Left lobe of liver (tissue), 2 donors: Measurements from ENCODE around the gene FLYWCH1. TPM values are rescaled to one million over a fixed set of nuclear protein-coding genes. Genes with fewer than 3 reads are reported as not detected.

ENCODE experiments used
- ATAC-seq: fragments of 200-7000 bp; cut with Tn5 transposase; one replicate; pipeline ENCODE4 v1.9.1; 2020; ENCODE audit warnings: mild to moderate bottlenecking, moderate library complexity
- DNase-seq: peaks from one replicate; pipeline ENCODE4 v3.0.0-alpha.2; 2020; ENCODE audit warnings: low spot score
- total RNA-seq: library from RNA; stranded (reverse); gene quantifications from one replicate; pipeline ENCODE4 v1.2.1, GENCODE V29; 2021
- donor health status: DM: no; HTN: no; CAD: no; lungs with moderate emphysema.
- donor health status: DM: no; HTN: yes; CAD: no.

The FLYWCH1 gene
- total RNA-seq, 1 donor from 2014 or later: 18.8 TPM

- no peak for ATAC-seq
- DNase-seq: no peak
Observed at GRCh38 chr16:2967721-2968161, 56.0 kb downstream of the FLYWCH1 start.

- DNase-seq (no peak), ATAC-seq (no peak)
Observed at GRCh38 chr16:2968368-2968737, 56.6 kb downstream of the FLYWCH1 start.

DNA sequence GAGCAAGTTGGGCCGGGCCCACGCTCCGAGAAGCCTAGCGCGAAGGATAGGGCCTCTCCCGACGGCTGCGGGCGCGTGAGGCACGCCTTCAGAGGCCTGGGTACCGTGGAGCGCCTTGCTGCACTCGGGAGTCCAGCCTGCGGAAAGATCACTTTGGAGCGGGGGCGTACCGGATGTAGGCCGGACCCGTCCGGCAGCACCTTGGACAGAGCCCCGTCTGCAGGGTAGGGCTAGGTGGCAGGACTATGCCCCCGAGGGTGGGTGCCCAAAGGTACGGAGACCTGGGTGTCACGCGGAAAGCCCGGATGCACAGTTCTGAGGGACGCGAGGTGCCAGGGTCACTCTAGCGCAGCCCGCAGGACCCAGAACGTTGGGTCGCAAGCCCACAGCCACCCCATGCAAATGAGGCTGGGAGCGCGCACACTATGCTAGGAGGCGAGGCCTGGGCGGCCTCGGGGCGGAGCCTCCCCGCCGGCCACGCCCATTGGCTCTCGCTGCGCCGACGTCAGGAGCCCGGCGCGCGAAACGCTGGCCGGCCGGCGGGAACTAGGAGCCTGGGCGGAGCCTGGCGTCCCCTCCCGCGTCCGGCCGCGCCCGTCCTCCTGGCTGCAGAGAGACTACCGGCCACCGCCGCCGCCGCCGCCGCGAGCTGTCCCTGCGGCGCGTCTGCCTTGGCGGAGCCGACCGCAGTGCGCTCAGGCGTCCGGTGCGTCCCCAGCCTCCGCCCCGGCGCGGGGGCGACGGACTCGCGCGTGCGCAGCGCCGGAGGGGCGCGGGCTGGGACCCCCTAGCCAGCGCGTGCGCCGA lies 57.2 kb downstream of the FLYWCH1 start, which contains the start of gene PAQR4:
Gene PAQR4 (plus strand): TSS at position 611 of the 807 bp plus-strand sequence. CDS start 327 bp downstream, outside the sequence.
- peak; percentile 90 for ATAC-seq
- DNase-seq: peak; percentile 89

GRCh38 chr16:2969545-2970521 lies 58.1 kb downstream of the FLYWCH1 start:
- DNase-seq (no peak), ATAC-seq (peak; percentile 8)

GRCh38 chr16:2970563-2970962 lies 58.8 kb downstream of the FLYWCH1 start:
- ATAC-seq (no peak), DNase-seq (no peak)

DNA sequence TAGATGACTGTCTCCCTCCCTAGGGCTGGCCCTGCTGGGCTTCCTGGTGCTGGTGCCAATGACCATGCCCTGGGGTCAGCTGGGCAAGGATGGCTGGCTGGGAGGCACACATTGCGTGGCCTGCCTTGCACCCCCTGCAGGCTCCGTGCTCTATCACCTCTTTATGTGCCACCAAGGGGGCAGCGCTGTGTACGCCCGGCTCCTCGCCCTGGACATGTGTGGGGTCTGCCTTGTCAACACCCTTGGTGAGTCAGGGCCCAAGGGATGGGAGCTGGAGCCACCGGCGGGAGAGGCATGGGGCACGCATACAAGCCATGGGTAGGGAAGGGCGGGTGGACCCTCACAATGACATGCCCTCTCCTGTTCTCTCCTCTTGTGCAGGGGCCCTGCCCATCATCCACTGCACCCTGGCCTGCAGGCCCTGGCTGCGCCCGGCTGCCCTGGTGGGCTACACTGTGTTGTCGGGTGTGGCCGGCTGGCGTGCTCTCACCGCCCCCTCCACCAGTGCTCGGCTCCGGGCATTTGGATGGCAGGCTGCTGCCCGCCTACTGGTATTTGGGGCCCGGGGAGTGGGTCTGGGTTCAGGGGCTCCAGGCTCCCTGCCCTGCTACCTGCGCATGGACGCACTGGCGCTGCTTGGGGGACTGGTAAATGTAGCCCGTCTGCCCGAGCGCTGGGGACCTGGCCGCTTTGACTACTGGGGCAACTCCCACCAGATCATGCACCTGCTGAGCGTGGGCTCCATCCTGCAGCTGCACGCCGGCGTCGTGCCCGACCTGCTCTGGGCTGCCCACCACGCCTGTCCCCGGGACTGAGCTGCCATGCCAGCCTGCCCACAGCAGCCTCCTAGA lies 59.6 kb downstream of the FLYWCH1 start:
- ATAC-seq (no peak), DNase-seq (no peak)

DNA sequence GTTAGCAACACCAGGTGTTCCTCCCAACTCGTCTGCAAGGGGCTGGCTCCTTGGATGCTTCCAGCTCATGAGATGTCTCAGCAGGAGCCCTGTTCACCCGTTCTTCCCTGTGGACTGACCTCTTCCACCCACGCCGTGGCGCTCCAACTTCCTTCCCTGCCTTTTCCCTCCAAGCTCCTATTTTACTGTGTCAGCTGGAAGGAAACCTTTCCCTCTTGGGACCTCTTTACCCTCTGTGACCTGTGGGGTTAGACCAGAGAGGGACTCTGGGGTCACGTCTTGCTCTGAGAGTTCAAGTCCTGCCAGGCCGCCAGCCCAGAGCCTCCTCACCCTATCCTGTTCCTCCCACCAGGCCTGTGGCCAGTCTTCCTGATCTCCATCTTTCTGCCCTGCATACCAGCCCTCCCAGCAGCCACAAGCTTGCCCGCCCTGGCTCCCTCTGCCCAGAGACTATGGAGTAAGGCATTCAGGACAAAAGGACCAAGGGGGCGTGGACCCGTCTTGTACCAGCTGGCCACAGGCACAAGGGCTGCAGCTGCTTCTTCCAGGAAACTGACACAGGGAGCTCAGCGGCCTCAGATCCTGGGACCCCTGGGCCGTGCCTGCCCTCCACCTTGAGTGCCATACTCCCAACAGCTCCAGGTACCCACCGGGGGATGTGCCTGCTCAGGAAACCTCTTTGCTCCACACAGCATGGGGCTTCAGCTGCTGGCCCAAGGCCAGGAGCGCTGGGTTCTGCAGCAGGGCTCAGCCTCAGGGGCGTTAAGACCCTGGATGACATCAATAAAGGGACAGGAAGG lies 60.5 kb downstream of the FLYWCH1 start:
- no peak for ATAC-seq
- DNase-seq: no peak

DNA sequence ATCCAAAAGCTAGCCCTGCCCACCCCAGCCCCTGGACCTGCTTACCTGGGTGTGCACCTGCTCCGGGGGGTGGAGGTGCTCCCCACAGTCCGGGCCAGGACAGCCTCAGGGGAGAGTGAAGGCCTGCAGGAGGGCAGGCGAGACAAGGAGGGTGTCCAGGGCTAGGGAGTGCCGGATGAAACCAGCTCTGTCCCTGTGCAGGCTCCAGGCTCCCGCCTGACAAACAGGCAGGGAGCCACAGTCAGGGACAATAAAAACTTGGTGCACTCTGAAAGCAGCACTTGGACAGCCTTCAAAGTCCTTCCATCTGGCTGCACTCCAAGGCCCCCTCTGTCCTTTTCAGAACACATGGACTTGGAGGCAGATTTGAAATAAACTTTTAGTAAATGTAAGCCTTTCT lies 61.4 kb downstream of the FLYWCH1 start:
- no peak for ATAC-seq
- DNase-seq: no peak

- ATAC-seq (no peak), DNase-seq (no peak)
Observed at GRCh38 chr16:2973605-2974318, 62.0 kb downstream of the FLYWCH1 start.

GRCh38 chr16:2974319-2975056 lies 62.8 kb downstream of the FLYWCH1 start:
- ATAC-seq: no peak
- no peak for DNase-seq

- ATAC-seq (no peak), DNase-seq (no peak)
Observed at GRCh38 chr16:2975161-2975795, 63.5 kb downstream of the FLYWCH1 start.

- DNase-seq (no peak), ATAC-seq (no peak)
Observed at GRCh38 chr16:2976201-2976600, 64.5 kb downstream of the FLYWCH1 start.

DNA sequence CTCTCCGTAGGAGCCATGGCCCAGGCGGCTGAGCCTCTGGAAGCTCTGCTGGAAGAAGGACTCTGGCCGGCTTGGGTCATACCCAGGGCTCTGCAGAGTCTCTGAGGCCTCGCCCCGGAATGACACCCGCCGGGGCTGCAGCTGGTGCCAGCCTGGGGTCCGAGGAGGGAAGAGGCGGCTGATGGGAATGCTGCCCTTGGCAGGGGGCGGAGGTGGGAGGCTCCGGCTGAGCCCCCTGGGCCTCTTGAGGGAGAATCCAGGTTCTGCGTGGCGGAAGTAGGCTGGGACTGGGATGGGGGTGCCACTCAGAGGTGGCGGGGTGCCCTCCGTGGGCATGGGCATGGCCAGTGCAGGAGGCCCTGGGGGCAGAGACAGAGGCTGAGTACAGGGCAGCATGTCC lies 64.9 kb downstream of the FLYWCH1 start:
- no peak for DNase-seq
- ATAC-seq: no peak

DNA sequence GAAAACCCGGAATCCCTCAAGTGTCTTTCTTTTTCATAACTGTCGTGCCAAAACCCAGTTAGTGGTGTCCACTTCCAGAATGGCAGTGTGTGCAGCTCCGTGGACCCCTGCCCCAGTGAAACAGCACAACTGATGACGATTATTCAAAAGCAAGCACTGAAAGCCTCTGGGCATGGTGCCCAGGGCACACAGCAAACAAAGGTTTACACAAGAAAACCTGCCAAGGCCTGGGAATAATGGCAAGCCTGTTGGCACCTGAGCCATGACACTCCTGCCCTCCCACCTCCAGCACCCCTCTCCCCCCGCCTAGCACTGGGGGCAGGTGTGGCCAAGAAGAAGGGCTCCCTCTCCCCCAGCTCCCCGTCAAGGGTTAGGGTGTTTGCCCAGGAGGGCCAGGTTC lies 65.7 kb downstream of the FLYWCH1 start:
- peak; percentile 86 for DNase-seq
- ATAC-seq: peak; percentile 74

DNA sequence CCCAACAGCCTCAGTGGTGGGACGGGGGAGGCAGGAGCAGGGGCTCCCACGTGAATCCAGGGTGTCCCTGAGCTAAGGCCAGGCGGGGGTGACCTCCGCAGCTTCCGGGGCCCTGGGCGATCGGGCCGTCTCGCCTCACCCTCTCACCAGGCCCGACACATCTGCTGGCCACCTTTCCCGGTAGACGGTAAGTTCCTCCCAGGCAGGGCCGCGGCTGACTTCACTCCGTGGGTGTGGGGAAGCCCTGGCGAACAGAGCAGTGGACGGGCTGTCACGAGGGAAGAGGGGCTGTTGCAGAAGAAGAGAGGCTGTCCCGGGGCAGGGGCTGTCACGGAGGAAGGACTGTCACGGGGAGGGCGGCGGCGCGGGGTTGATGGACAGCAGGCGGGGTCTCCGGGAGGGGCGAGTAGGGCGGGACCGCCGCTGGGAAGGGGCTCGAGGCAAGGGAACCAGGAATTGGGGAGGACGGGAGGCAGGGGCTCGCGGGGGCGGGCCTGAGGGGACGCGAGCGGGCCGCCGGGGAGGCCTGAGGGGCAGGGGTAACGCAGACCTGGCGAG lies 68.0 kb downstream of the FLYWCH1 start:
- ATAC-seq (no peak), DNase-seq (no peak)

DNA sequence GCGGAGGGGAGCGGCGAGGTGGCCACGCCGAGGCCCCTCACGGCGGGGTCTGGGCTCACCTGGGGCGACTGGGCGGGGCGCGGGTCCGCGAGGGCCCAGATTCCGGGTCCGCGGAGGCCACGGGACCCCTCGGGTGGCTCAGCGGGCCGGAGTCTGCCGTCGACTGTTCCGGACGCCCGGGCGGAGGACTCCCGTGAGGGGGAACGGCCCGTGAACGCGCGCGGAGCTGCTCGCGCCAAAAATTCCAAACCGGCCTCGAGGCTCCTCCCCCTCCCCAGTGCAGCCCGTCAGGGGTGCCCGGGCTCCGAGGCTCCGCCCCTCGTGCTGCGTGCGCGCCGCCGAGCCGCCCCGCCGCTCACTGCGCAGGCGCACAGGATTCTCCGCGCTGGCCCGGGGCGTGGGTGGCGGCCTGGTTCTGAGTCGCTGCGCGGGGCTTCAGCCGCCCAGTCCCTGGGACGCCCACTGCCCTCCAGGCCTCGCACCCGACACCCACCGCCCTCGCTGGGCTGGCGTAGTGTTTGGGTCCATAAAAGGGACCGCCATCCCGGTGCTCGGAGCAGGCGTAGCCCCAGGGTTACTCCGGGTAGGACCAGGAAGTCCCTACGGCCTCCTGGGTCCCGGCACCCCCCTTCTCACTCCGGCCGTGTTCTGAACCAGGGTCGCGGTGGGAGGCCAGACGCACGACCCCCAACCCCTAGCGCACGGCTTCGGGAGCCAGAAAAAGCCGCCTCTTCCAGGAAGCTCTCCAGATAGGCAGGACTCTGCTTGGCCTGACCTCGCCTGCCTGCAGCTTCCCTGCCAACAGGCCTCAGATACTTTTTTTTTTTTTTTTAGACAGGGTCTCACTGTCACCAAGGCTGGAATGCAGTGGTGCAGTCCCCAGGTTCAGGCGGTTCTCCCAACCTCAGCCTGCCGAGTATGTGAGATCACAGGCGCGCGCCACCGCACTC lies 68.8 kb downstream of the FLYWCH1 start, which contains the start of gene PKMYT1:
Gene PKMYT1 (minus strand): TSS at position 220 of the 950 bp plus-strand sequence. CDS start 789 bp downstream, outside the sequence.
- DNase-seq (peak; percentile 94), ATAC-seq (peak; percentile 87)
